Measurements from ENCODE around the gene VWA2.

Gene VWA2

GRCh38 chr10:114239117-114239993 is at the start of gene VWA2:
Gene VWA2 (plus strand): TSS chr10:114239254. CDS start chr10:114248714, 9,460 bp downstream.
- DNase-seq (ENCODE audit: low read depth), result peak; percentile 7

GRCh38 chr10:114189700-114190099 is 49.4 kb upstream of the VWA2 start:
- no peak for DNase-seq (ENCODE audit: low read depth)

DNA sequence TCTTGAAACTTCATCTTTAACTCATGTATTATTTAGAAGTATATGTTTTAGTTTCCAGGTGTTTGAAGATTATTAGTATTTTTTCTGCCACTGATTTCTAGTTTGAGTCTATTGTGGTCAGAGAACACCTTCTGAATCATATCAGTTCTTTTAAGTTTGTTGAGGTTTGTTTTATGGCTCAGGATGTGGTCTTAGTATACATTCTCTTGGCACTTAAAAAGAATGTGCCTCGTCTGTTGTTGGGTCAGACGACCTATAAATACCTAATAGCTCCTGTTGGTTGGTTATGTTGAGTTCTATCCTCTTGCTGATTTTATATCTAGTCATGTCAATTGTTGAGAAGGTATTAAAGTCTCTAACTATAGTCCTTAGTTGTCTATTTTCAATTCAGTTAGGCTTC is 44.0 kb upstream of the VWA2 start:
- no peak for DNase-seq (ENCODE audit: low read depth)

- no peak for DNase-seq (ENCODE audit: low read depth)
These were observed 39.8 kb upstream of the VWA2 start for GRCh38 chr10:114199239-114199638.

DNA sequence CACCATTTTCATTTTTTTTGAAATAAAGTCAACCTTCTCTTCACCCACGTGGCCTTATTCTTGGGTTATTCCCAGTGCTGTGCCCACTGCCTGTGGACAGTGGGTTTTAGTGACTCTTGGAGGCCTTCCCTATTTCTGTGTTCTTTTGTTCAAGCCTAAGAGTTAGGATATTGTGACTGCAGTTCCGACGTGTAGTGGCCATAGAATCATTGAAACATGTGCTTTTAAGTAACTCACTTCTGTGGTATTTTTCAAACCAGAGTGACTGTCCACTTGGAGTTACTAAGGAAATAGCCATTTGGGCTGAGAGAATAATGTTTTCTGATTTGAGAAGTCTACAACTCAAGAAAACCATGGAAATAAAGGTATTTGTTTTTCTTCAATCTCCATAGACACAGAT is 36.2 kb upstream of the VWA2 start:
- DNase-seq (ENCODE audit: low read depth), result no peak

DNA sequence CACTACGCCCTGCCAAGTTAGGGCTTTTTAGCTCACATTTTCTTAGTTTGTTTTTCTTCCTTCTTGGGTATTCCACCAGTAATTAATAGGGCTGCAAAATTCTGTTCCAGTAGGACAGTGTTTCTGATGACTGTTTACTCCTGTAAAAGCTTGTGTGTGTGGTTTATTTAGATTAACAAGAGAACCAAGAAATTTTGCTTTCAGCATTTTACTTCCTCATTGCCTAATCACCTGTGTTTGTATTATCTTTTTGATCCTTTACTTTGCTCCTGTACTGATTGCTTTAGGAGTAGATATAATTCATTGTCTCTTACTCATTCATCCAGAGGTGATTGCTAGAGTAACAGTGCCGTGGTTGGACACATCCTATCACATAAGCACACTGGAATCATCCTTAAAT is 32.2 kb upstream of the VWA2 start:
- DNase-seq (ENCODE audit: low read depth), result no peak

DNA sequence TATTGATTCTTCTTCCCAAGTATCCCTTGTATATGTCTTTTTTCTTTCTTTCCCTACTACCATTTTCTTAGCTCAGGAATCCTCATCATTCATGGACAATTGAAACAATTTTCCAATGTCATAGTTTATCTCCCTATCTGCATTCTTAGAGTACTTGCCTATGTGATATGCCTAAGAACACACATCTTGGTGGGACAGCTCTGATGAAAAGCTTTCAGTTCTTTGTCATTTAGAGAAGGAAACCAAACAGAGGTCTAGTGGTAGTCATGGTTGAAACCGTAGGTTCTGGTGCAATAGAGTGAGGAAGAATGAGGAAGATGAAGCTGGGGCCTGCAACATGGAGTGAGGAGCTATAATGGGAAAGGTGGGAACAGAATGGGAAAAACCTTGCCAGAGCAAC is 31.7 kb upstream of the VWA2 start:
- DNase-seq (ENCODE audit: low read depth), result no peak

GRCh38 chr10:114208351-114208750 is 30.7 kb upstream of the VWA2 start:
- DNase-seq (ENCODE audit: low read depth), result no peak

- DNase-seq (ENCODE audit: low read depth), result no peak
These were observed 26.9 kb upstream of the VWA2 start for GRCh38 chr10:114212153-114212552.

DNA sequence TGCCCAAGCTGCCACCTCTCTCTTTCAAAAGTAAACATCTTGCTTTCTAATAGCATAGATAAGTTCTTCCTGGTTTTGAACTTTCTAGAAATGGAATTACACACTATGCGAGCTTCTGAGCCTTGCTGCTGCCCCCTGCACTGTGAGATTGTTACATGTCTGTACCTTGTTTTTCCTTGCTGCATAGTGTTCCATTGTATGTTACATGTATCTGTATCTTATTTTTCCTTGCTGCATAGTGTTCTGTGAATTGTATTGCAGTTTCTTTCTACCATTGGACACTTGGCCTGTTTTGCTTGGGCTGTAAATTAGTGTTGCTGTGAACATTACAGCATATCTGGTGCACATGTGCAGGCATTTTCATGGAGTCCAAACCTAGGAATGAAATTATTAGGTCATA is 24.0 kb upstream of the VWA2 start:
- DNase-seq (ENCODE audit: low read depth), result no peak

DNA sequence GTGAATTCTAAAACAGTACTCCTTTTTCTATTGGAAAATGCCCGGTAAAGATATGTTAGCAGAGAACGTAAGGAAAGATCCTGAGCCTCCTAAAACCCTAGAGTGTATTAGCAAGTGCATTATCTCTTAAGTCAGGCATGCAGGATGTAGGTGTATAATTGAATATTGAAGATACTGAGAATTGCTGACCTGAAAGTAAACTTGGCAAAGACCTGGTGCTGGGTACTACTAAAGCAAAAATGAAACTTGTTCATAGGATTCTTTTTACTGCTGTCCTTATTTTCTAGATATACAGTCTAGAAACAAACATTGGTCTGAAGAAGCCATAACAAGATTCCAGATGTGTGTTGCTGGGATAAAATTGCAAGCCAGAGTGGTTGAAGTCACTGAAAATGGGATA is 18.8 kb upstream of the VWA2 start:
- DNase-seq (ENCODE audit: low read depth), result no peak

- DNase-seq (ENCODE audit: low read depth), result no peak
These were observed 17.8 kb upstream of the VWA2 start for GRCh38 chr10:114221235-114221634.

DNA sequence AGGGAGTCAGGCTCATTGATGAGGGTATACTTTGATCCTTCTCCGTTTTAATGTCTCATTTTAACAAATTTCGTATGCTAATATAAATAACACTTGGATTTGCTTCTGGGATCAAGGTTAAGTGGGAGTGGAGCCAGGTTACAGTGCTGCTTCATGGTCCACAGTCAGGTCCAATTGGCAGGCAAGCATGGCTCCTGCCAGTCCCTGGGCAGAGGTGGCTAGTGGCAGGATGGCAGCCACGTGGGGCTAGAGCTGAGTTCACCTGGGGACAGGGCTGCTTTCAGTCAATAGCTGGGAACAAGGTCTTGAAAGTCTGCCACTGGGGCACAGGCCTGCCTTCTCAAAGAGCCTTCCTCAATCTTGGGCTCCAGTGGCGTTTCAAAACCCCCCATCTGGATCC is 16.0 kb upstream of the VWA2 start:
- DNase-seq (ENCODE audit: low read depth), result no peak

DNA sequence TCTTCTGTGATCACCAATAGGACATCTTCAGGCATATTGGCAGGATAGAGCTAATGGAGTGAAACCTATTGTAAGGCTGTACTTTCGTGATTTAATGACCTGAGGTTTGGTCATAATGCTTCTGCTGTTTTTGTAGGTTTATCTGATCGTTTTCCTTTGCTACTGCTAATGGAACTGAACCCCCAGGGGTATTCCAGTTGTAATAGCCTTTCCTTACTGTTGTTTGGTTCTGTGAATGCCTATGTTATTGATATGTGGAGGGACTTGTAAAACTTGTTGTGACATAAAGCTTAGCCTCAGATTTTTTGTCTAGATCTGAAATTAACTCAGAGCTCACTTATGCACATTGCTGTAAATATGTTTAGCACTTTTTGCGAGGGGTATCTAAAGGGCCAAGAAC is 10.9 kb upstream of the VWA2 start:
- no peak for DNase-seq (ENCODE audit: low read depth)

- DNase-seq (ENCODE audit: low read depth), result no peak
These were observed 6.4 kb upstream of the VWA2 start for GRCh38 chr10:114232561-114233176.

- no peak for DNase-seq (ENCODE audit: low read depth)
These were observed 5.6 kb upstream of the VWA2 start for GRCh38 chr10:114233482-114233881.

DNA sequence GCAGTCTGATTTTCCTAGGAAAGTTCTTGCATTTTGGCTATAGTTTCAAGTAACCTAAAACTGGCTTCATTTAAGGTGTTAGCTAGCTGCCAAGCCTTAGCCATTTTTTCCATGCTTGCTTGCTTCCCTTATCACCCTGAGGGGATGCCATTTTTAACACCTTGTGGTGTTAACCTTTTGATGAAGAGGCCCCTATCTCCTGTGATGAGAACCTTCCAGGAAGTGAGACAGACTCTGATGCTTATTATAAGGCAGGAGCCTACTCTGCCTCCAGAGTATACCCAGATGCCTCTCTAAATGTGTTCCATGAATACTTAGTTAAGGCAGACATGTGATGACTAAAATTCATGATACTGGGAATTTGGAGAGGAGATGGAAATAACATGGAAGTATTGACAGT is 4.9 kb upstream of the VWA2 start:
- DNase-seq (ENCODE audit: low read depth), result no peak

- DNase-seq (ENCODE audit: low read depth), result no peak
These were observed 916 bp downstream of the VWA2 start for GRCh38 chr10:114239994-114240345.

GRCh38 chr10:114242235-114242634 is 3.2 kb downstream of the VWA2 start:
- DNase-seq (ENCODE audit: low read depth), result no peak

DNA sequence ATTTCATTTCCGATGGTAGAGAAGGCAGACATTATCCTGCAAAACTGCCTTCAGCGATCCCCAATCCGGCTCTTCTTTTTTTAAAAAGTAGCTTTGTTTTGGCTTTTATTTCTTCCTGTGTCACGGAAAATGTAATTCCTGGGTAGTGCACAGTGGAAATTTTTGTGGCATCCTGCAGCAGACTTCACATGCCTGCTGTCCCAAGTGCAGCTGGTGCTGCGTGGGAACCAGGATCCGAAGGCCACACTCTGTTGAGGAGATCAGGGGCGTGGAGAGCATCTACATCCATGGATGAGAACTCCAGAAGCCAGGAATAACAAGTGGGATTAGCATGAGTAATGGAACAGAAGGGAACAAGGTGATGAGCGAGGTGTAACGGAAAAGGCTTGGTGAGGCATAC is 4.6 kb downstream of the VWA2 start:
- no peak for DNase-seq (ENCODE audit: low read depth)

- no peak for DNase-seq (ENCODE audit: low read depth)
These were observed 5.1 kb downstream of the VWA2 start for GRCh38 chr10:114244126-114244525.

- no peak for DNase-seq (ENCODE audit: low read depth)
These were observed 6.2 kb downstream of the VWA2 start for GRCh38 chr10:114245121-114245791.

- no peak for DNase-seq (ENCODE audit: low read depth)
These were observed 7.7 kb downstream of the VWA2 start for GRCh38 chr10:114246679-114247305.
